Naive thymus-derived CD8-positive, alpha-beta T cell (primary cell): ENCODE data around the gene MARCHF2. TPM values are rescaled to one million over a fixed set of nuclear protein-coding genes. Genes with fewer than 3 reads are reported as not detected.

Source experiments
- ATAC-seq, 2 donors: fragments of 150-1000 bp; cut with Tn5 transposase in 1 of 2; sonication (Bioruptor Pico), chemical (Tn5 transposase) in 1 of 2; 1 replicate in 1 of 2; 2 replicates in 1 of 2; pipeline ENCODE4 v1.10.0; 2021; ENCODE audit warnings: mild to moderate bottlenecking in 2 of 2, moderate library complexity in 2 of 2
- POLR2A ChIA-PET: fragments of 350-600 bp; sonication (Branson Sonifier 250); formaldehyde crosslinking; loops from one replicate; lab custom pipeline; 2021; ENCODE audit warnings: antibody characterized with exemption; lab: Charles Lee
- DNase-seq, 10 donors: peaks; one replicate each; pipeline versions ENCODE4 v3.0.0 to v3.0.0-alpha.2; 2020 to 2022
- H3K27ac Mint-ChIP-seq, 10 donors: one replicate each; pipeline ENCODE4 v1.8.0; 2020 to 2022; ENCODE audit warnings: mild to moderate bottlenecking in 10 of 10, mixed read lengths in 10 of 10, moderate library complexity in 4 of 10, inconsistent platforms in 1 of 10
- H3K27me3 Mint-ChIP-seq, 5 donors: one replicate each; pipeline ENCODE4 v1.8.0; 2021 to 2022; ENCODE audit warnings: mixed read lengths in 5 of 5
- H3K36me3 Mint-ChIP-seq, 3 donors: one replicate each; pipeline ENCODE4 v1.8.0; 2020 to 2022; ENCODE audit warnings: mixed read lengths in 3 of 3, mild to moderate bottlenecking in 2 of 3, inconsistent platforms in 1 of 3
- H3K4me1 Mint-ChIP-seq, 4 donors: one replicate each; pipeline ENCODE4 v1.8.0; 2021 to 2022; ENCODE audit warnings: mixed read lengths in 4 of 4
- H3K4me3 Mint-ChIP-seq, 10 donors: one replicate each; pipeline ENCODE4 v1.8.0; 2020 to 2022; ENCODE audit warnings: mild to moderate bottlenecking in 10 of 10, mixed read lengths in 10 of 10, moderate library complexity in 6 of 10, inconsistent platforms in 1 of 10
- H3K9me3 Mint-ChIP-seq, 9 donors: one replicate each; pipeline ENCODE4 v1.8.0; 2020 to 2022; ENCODE audit warnings: mixed read lengths in 9 of 9, mild to moderate bottlenecking in 3 of 9, inconsistent platforms in 1 of 9, moderate library complexity in 1 of 9
- polyA plus RNA-seq, 3 donors: library from polyadenylated mRNA; unstranded; fragments of 300-500 nt; fragmentation: Illumina TruSeq; gene quantifications; one replicate each; pipeline ENCODE4 v1.2.3, GENCODE V29; 2021
- total RNA-seq, 8 experiments: library from RNA in 2 of 8; stranded (reverse) in 2 of 8; gene quantifications; one replicate each; pipeline ENCODE4 v1.2.3 and lab custom pipeline; 2021 to 2026

MARCHF2 gene
- total and polyA plus RNA-seq, 5 experiments from 2014 or later, result 21.1 to 40.1 (median 31.4) TPM

- Mint-ChIP-seq H3K9me3 (no peaks in the 10 kb centered on the region), H3K27ac (peak overlapping the region in 3 of 10 donors; percentile 13 to 39 (median 37)), H3K27me3 (no peaks in the 10 kb centered on the region), H3K4me1 (peaks cover 33 to 83% (median 72%) of the 10 kb centered on the region in 4 donors), H3K36me3 (peaks cover 4 to 94% (median 12%) of the 10 kb centered on the region in 3 donors), H3K4me3 (peak overlapping the region in 1 of 10 donors; percentile 20)
- POLR2A ChIA-PET, result interaction anchor here (1.1 kb wide), 1 partner anchor 14 kb away, joined by 3 read pairs; no protein-coding TSS in a partner anchor
- no peak for DNase-seq
- no peak for ATAC-seq
Observed at GRCh38 chr19:8460516-8461298, 47.6 kb downstream of the MARCHF2 start.

- H3K4me3 Mint-ChIP-seq, result no peak overlapping the region
- DNase-seq (no peak), ATAC-seq (no peak)
- H3K36me3 Mint-ChIP-seq, result peaks cover 7 to 94% (median 17%) of the 10 kb centered on the region in 3 donors
- POLR2A ChIA-PET, result no interaction called here
- no peaks in the 10 kb centered on the region for H3K27me3 Mint-ChIP-seq
- peaks cover 33 to 79% (median 66%) of the 10 kb centered on the region in 4 donors for H3K4me1 Mint-ChIP-seq
- no peaks in the 10 kb centered on the region for H3K9me3 Mint-ChIP-seq
- H3K27ac Mint-ChIP-seq, result no peak overlapping the region
Observed at GRCh38 chr19:8461376-8461775, 48.3 kb downstream of the MARCHF2 start.

GRCh38 chr19:8461891-8462290, 48.8 kb downstream of the MARCHF2 start:
- Mint-ChIP-seq H3K27me3 (no peaks in the 10 kb centered on the region), H3K4me3 (no peak overlapping the region), H3K36me3 (peaks cover 9 to 94% (median 21%) of the 10 kb centered on the region in 3 donors), H3K4me1 (peaks cover 30 to 76% (median 61%) of the 10 kb centered on the region in 4 donors), H3K27ac (no peak overlapping the region), H3K9me3 (no peaks in the 10 kb centered on the region)
- no peak for ATAC-seq
- POLR2A ChIA-PET, result interaction anchor here (0.9 kb wide), 1 partner anchor 48 kb away, joined by 3 read pairs; the partner anchor contains the start of gene MARCHF2
- DNase-seq, result no peak

- H3K27ac Mint-ChIP-seq, result peak overlapping the region in 2 of 10 donors; percentile 1 to 41
- H3K4me3 Mint-ChIP-seq, result no peak overlapping the region
- peaks cover 13 to 94% (median 27%) of the 10 kb centered on the region in 3 donors for H3K36me3 Mint-ChIP-seq
Observed at GRCh38 chr19:8462571-8462970, 49.5 kb downstream of the MARCHF2 start.

GRCh38 chr19:8463365-8463764, 50.3 kb downstream of the MARCHF2 start:
- Mint-ChIP-seq H3K27ac (peak overlapping the region in 1 of 10 donors; percentile 49), H3K4me1 (peaks cover 31 to 66% (median 52%) of the 10 kb centered on the region in 4 donors), H3K9me3 (no peaks in the 10 kb centered on the region), H3K36me3 (peaks cover 18 to 94% (median 35%) of the 10 kb centered on the region in 3 donors), H3K4me3 (no peak overlapping the region), H3K27me3 (no peaks in the 10 kb centered on the region)
- ATAC-seq (no peak), DNase-seq (no peak)
- POLR2A ChIA-PET, result no interaction called here

More at GRCh38 chr19:8462571-8462970, 49.5 kb downstream of the MARCHF2 start:
- ATAC-seq (no peak), DNase-seq (no peak)
- peaks cover 32 to 69% (median 58%) of the 10 kb centered on the region in 4 donors for H3K4me1 Mint-ChIP-seq
- POLR2A ChIA-PET, result interaction anchor here (0.9 kb wide), 1 partner anchor 49 kb away, joined by 3 read pairs; the partner anchor contains the start of gene MARCHF2
- no peaks in the 10 kb centered on the region for H3K27me3 Mint-ChIP-seq
- H3K9me3 Mint-ChIP-seq, result no peaks in the 10 kb centered on the region

- no peak for DNase-seq
- POLR2A ChIA-PET, result interaction anchor here (1.4 to 1.8 kb wide), 2 partner anchors 13 to 48 kb away, joined by 4 to 5 read pairs; partner anchors contain the start of gene ZNF414
- no peak for ATAC-seq
- H3K36me3 Mint-ChIP-seq, result peaks cover 26 to 95% (median 39%) of the 10 kb centered on the region in 3 donors
- no peak overlapping the region for H3K4me3 Mint-ChIP-seq
- peak overlapping the region in 1 of 10 donors; percentile 34 for H3K27ac Mint-ChIP-seq
- peaks cover 35 to 51% (median 37%) of the 10 kb centered on the region in 4 donors for H3K4me1 Mint-ChIP-seq
- H3K9me3 Mint-ChIP-seq, result no peaks in the 10 kb centered on the region
- no peaks in the 10 kb centered on the region for H3K27me3 Mint-ChIP-seq
Observed at GRCh38 chr19:8466018-8466417, 52.9 kb downstream of the MARCHF2 start.

- no peaks in the 10 kb centered on the region for H3K27me3 Mint-ChIP-seq
- peak overlapping the region in 1 of 10 donors; percentile 16 for H3K27ac Mint-ChIP-seq
- H3K9me3 Mint-ChIP-seq, result no peaks in the 10 kb centered on the region
- H3K4me1 Mint-ChIP-seq, result peaks cover 16 to 33% (median 26%) of the 10 kb centered on the region in 4 donors
- peaks cover 26 to 99% (median 42%) of the 10 kb centered on the region in 3 donors for H3K36me3 Mint-ChIP-seq
- ATAC-seq (no peak), DNase-seq (no peak)
- POLR2A ChIA-PET, result no interaction called here
- no peak overlapping the region for H3K4me3 Mint-ChIP-seq
Observed at GRCh38 chr19:8468124-8468523, 55.0 kb downstream of the MARCHF2 start.

GRCh38 chr19:8468761-8469373, 55.8 kb downstream of the MARCHF2 start:
- peaks cover 23 to 99% (median 44%) of the 10 kb centered on the region in 3 donors for H3K36me3 Mint-ChIP-seq
- H3K4me3 Mint-ChIP-seq, result peak overlapping the region in 2 of 10 donors; percentile 24 to 26
- no peaks in the 10 kb centered on the region for H3K27me3 Mint-ChIP-seq
- POLR2A ChIA-PET, result no interaction called here
- no peaks in the 10 kb centered on the region for H3K9me3 Mint-ChIP-seq
- H3K27ac Mint-ChIP-seq, result peak overlapping the region in 7 of 10 donors; percentile 16 to 64 (median 49)
- ATAC-seq (peak in 1 of 2 donors; percentile 47), DNase-seq (no peak)
- peaks cover 11 to 32% (median 27%) of the 10 kb centered on the region in 4 donors for H3K4me1 Mint-ChIP-seq

- no peaks in the 10 kb centered on the region for H3K9me3 Mint-ChIP-seq
- H3K36me3 Mint-ChIP-seq, result peaks cover 23 to 99% (median 44%) of the 10 kb centered on the region in 3 donors
- H3K4me1 Mint-ChIP-seq, result peaks cover 11 to 34% (median 28%) of the 10 kb centered on the region in 4 donors
- POLR2A ChIA-PET, result interaction anchor here (0.6 kb wide), 1 partner anchor 12 kb away, joined by 3 read pairs; no protein-coding TSS in a partner anchor
- peak overlapping the region in 6 of 10 donors; percentile 21 to 63 (median 42) for H3K27ac Mint-ChIP-seq
- DNase-seq, result no peak
- no peak for ATAC-seq
- H3K27me3 Mint-ChIP-seq, result no peaks in the 10 kb centered on the region
- peak overlapping the region in 1 of 10 donors; percentile 24 for H3K4me3 Mint-ChIP-seq
Observed at GRCh38 chr19:8469613-8470368, 56.7 kb downstream of the MARCHF2 start.

- DNase-seq (no peak), ATAC-seq (no peak)
- Mint-ChIP-seq H3K4me1 (peaks cover 30 to 64% (median 42%) of the 10 kb centered on the region in 4 donors), H3K36me3 (peaks cover 6 to 92% (median 15%) of the 10 kb centered on the region in 3 donors), H3K9me3 (no peaks in the 10 kb centered on the region), H3K27ac (peak overlapping the region; percentile 37 to 87 (median 72)), H3K27me3 (no peaks in the 10 kb centered on the region), H3K4me3 (peak overlapping the region in 3 of 10 donors; percentile 14 to 45 (median 42))
- POLR2A ChIA-PET, result interaction anchor here (0.7 kb wide), 1 partner anchor 27 kb away, joined by 3 read pairs; no protein-coding TSS in a partner anchor
Observed at GRCh38 chr19:8473648-8474476, 60.8 kb downstream of the MARCHF2 start.

GRCh38 chr19:8475005-8475404, 61.9 kb downstream of the MARCHF2 start:
- DNase-seq, result no peak
- POLR2A ChIA-PET, result interaction anchor here (0.7 kb wide), 1 partner anchor 34 kb away, joined by 3 read pairs; no protein-coding TSS in a partner anchor
- Mint-ChIP-seq H3K4me1 (peaks cover 23 to 65% (median 38%) of the 10 kb centered on the region in 4 donors), H3K27me3 (no peaks in the 10 kb centered on the region), H3K36me3 (peaks cover 0 to 83% (median 8%) of the 10 kb centered on the region in 3 donors), H3K27ac (peak overlapping the region in 7 of 10 donors; percentile 47 to 68 (median 58)), H3K9me3 (no peaks in the 10 kb centered on the region), H3K4me3 (no peak overlapping the region)
- ATAC-seq, result no peak
